ENCODE measurements around the gene WNT5A.

DNA sequence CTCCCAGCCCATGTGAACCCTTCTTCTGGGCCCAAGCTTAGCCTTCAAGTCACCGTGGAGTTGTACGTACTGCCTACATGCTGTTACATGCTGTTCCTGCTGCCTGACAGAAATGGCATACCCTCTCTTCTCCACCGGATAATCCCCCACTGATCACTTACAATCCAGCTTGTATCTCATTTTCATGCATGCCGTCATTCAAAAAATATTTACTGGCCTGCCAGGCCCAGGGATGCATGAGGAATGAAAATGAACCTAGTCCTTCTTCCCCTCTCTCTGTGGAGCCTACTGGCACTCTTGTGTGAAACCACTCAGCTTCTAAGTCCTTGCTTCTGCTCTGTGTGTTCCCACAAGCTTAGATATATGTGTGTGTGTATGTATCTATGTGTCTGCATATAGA, 60.6 kb downstream of the WNT5A start:
- TF ChIP-seq POLR2A (IDR thresholded peaks at IDR 0.05) (no peak), POLR2AphosphoS5 (IDR thresholded peaks at IDR 0.05) (no peak)
